Stimulated activated naive CD8-positive, alpha-beta T cell treated with anti-CD3 and anti-CD28 coated beads, Interleukin-15, amount 100 ng/mL, for 72 hours (primary cell): Measurements from ENCODE around the gene MBD6.

Experiments
- ATAC-seq: fragments of 150-1000 bp; cut with Tn5 transposase; 2 replicates; pipeline ENCODE4 v1.10.0; 2021; ENCODE audit warnings: mild to moderate bottlenecking, moderate library complexity
- DNase-seq, 2 donors: peaks; one replicate each; pipeline ENCODE4 v3.0.0; 2021 to 2022
- H3K27ac Mint-ChIP-seq, 2 donors: one replicate each; pipeline ENCODE4 v1.8.0; 2022; ENCODE audit warnings: mild to moderate bottlenecking in 2 of 2, mixed read lengths in 2 of 2, moderate library complexity in 2 of 2
- H3K27me3 Mint-ChIP-seq: one replicate; pipeline ENCODE4 v1.8.0; 2022; ENCODE audit warnings: mixed read lengths
- H3K4me1 Mint-ChIP-seq: one replicate; pipeline ENCODE4 v1.8.0; 2022; ENCODE audit warnings: mild to moderate bottlenecking, mixed read lengths
- H3K4me3 Mint-ChIP-seq, 2 donors: one replicate each; pipeline ENCODE4 v1.8.0; 2022; ENCODE audit warnings: mild to moderate bottlenecking in 2 of 2, mixed read lengths in 2 of 2, moderate library complexity in 1 of 2
- H3K9me3 Mint-ChIP-seq, 2 donors: one replicate each; pipeline ENCODE4 v1.8.0; 2022; ENCODE audit warnings: mixed read lengths in 2 of 2

Gene MBD6

DNA sequence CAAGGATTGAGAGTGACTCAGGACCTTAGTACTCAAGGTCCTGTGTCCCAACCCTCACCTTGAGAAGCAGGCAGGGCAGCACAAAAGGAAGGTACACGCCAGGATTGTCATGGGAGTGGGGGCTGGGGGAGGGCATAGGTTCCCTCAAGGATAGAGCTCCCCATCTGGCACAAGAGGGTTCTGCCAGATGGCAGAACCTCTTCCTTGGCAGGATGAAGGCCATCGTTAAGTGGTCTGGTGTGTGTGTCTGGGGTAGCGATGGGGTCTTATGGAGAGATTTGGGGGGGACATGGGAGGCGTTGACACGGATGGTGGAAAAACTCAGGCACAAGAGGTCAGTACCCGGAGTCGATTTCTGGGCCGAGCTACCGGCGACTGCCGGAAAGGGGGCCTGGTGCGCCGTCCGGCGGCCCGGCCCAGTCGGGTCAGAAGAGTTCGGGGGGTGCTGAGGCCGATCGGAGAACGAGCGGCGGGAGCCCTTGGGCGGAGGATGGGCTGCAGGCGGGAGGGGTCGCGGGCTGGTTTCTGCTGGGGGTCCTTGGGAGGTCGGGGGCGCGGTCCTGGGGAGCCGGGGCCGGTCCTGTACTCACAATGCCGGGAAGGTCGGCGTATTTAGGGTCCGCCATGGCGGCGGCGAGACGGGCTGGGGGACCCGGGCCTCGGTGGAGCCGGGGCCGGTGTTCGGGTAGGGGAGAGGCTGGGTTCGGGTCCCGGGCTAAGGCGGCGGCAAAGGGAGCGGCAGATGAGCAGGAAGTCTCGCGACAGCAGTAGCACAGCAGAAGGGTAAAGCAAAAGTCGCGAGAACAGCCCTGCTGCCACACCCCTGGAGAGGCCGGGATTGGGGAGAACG is 24.0 kb downstream of the MBD6 start, which contains the start of gene DCTN2:
DCTN2 (minus strand) TSS at position 755 of the 850 bp plus-strand sequence; CDS start at position 626, 129 bp downstream.
- ATAC-seq (peak; percentile 97), DNase-seq (peak; percentile 93 to 97)
- H3K9me3 Mint-ChIP-seq = no peaks in the 10 kb centered on the region
- H3K27me3 Mint-ChIP-seq = peaks cover 24% of the 10 kb centered on the region
- peak within 1 kb of the TSS; percentile 98 for H3K27ac Mint-ChIP-seq
- H3K4me1 Mint-ChIP-seq = peaks cover 69% of the 10 kb centered on the region
- peak within 1 kb of the TSS; percentile 92 to 96 for H3K4me3 Mint-ChIP-seq

DNA sequence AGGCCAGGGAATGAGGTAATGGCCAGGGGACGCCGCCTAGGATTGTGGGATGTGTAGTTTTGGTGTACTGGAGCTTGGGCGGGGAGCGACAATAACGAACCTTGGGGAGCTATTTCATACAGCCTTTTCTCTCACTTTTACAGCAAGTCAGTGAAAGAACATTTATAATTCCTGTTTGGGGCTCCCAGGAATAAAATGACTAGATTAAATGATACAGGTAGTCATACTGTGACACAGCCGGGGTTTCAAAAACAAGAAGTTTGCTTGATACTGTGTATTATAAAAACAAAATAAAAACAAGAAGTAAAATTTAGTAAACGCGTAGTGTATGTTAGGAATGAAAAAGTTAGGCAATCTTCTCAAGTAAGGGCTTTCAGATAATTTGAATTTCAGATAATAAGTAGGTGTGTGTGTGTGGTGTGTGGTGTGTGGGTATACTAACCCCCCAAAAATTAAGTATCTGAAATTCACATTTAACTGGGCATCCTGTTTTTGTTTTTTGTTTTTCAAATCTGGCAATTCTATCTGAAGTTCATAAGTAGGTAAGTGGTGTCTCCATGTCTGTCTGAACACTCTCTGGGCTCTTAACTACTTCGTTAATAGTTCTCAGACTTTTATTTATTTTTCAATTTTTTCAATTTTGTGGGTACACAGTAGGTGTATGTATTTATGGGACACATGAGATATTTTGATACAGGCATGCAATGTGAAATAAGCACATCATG is 24.8 kb downstream of the MBD6 start:
- peak overlapping the region; percentile 92 to 96 for H3K4me3 Mint-ChIP-seq
- DNase-seq (no peak), ATAC-seq (no peak)
- H3K9me3 Mint-ChIP-seq = no peaks in the 10 kb centered on the region
- peak overlapping the region; percentile 98 for H3K27ac Mint-ChIP-seq
- peaks cover 24% of the 10 kb centered on the region for H3K27me3 Mint-ChIP-seq
- peaks cover 70% of the 10 kb centered on the region for H3K4me1 Mint-ChIP-seq

DNA sequence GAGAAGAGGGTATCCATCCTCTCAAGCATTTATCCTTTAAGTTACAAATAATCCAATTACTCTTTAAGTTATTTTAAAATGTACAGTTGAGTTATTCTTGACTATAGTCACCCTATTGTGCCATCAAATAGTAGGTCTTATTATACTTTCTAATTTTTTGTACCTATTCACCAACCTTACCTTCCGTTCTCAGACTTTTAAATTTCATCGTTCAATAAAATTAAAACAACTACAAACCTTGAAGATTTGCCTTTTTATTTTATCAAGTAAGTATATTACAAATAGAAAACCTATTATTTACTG is 25.3 kb downstream of the MBD6 start:
- no peak for ATAC-seq
- Mint-ChIP-seq H3K27me3 (peaks cover 24% of the 10 kb centered on the region), H3K4me1 (peaks cover 70% of the 10 kb centered on the region), H3K9me3 (no peaks in the 10 kb centered on the region), H3K27ac (no peak overlapping the region), H3K4me3 (no peak overlapping the region)
- no peak for DNase-seq

DNA sequence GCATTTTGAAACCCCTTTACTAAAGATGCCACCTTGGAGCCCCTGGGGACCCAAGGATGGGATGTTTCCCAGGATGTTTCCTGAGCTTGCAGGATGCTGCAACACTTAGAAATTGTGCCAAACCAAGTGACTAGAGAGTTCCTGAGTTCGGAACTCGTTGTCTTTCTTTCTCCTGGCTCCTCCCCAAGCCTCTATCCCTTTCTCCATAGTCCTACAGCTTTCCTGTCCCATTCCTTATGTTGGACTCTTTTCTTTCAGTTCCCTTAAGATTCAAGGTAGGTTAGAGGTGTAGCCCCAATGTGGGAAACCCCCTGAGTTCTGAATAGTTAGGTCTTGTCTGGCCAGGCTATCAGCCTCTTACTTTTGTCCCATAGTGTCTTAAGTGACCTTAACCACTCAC is 25.9 kb downstream of the MBD6 start:
- DNase-seq (no peak), ATAC-seq (no peak)
- peak overlapping the region in 1 of 2 donors; percentile 55 for H3K27ac Mint-ChIP-seq
- peaks cover 24% of the 10 kb centered on the region for H3K27me3 Mint-ChIP-seq
- H3K4me3 Mint-ChIP-seq = peak overlapping the region in 1 of 2 donors; percentile 25
- no peaks in the 10 kb centered on the region for H3K9me3 Mint-ChIP-seq
- peaks cover 68% of the 10 kb centered on the region for H3K4me1 Mint-ChIP-seq

DNA sequence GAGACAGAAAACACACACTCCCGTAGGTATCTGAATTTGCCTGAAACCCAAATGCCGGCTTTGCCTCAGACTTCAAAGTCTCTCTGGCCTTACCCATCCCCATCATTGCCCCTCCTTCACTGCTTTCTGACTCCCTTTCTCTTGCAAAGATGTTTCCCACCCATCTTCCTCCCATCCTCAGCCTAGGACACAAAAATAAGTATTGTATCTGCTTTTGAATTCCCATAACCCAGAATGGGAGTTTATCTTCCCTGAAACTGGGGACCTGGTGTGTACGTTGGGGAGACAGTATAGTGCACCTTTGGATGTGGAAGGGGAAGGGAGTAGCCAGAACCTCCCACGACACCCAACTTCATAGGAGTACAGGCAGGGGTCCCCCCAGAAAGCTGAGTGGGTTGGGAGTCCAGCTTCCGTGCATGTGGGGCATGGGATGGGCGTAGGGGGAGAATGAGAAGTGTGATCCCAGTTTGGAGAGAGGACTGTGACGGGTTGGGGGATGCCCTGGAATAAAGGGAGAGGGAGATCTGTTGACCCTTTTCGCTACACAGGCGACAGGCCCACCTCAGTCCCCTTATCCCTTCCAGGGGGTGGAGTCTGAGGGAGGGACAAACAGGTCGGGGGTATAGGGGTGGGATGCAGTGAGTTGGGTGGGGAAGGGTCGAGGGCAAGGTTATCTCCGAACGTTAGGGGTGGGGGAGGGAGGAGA is 26.7 kb downstream of the MBD6 start:
- Mint-ChIP-seq H3K4me3 (peak overlapping the region; percentile 88 to 94), H3K27me3 (peaks cover 24% of the 10 kb centered on the region), H3K4me1 (peaks cover 63% of the 10 kb centered on the region), H3K27ac (peak overlapping the region; percentile 34 to 68), H3K9me3 (no peaks in the 10 kb centered on the region)
- ATAC-seq (peak; percentile 16), DNase-seq (no peak)

DNA sequence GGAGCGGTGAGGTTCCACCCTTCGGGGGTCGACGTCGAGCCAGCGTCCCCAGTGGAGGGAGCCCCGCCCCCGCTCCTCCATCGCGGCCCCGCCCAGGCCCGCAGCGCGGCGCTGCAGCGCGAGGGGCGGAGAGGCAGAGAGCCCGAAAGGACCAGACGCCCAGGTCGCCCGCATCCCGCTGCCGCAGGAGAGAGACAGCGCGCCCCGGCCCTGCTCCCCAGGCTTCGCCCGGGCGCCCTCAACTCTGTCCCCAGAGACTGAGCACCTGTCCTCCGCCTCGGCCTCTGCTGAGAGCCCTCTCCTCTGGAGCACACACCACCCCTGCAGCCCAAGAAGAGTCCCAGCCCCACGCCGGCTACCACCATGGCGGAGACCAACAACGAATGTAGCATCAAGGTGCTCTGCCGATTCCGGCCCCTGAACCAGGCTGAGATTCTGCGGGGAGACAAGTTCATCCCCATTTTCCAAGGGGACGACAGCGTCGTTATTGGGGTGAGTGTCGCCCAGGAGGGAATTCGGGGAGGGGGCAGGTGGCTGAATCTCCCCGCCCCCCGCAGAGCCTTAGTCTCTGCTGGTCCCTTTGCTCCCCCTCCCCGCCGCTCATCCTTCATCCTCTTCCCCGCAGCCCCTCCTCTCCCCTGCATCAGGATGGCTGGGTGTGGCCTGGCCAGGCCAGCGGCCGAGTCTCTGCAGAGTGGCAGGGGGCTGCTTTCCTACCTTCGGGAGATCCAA is 27.5 kb downstream of the MBD6 start, which contains the start of gene KIF5A:
KIF5A (plus strand) TSS at position 136 of the 732 bp plus-strand sequence; CDS start at position 364, 228 bp downstream.
- ATAC-seq = peak; percentile 65
- H3K9me3 Mint-ChIP-seq = no peaks in the 10 kb centered on the region
- DNase-seq = peak; percentile 61 to 75
- peaks cover 24% of the 10 kb centered on the region for H3K27me3 Mint-ChIP-seq
- H3K4me1 Mint-ChIP-seq = peaks cover 57% of the 10 kb centered on the region
- peak within 1 kb of the TSS; percentile 55 to 68 for H3K27ac Mint-ChIP-seq
- H3K4me3 Mint-ChIP-seq = peak within 1 kb of the TSS; percentile 88 to 94

DNA sequence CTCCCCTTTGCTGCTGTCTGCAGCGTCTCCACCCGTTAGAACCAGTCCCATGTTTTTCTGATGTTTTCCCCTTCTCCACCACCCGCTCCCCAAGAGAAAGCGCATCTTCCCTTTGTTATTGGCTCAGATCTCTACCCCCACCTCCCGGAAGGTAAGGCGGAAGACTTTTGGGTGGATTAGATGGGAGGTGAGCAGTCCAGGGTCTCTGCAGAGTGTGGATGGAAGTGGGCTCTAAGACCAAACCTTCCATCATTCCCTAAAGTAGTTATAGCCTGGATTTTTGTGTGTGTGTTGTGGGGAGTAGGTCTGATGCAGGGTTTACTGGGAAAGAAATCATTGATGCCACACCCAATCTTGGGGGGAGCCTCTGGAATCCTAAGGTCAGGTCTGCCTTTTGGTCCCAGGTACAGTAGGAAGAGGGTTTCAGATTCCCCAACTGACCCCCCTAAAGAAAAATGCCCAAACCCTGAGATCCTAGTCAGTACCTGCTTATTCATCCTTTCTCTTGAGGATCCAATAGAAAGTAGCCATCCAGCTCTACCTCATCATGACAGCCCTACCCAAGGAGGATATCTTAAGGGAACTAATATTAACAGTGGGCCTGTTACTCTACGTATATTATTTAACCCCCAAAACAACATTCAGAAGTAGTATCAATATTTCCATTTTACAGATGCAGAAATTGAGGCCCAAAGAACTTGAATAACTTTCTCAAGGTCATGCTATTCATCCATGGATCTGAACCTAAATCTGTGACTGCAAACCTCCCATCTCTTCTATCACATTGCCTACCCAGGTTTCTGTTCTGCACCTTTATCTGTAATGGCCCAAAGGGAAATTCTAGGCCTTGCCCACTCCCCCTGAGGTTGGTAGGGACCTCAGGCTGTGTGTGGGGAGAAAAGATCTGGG is 28.3 kb downstream of the MBD6 start:
- Mint-ChIP-seq H3K27me3 (peaks cover 24% of the 10 kb centered on the region), H3K9me3 (no peaks in the 10 kb centered on the region), H3K27ac (peak overlapping the region in 1 of 2 donors; percentile 23), H3K4me3 (peak overlapping the region; percentile 78 to 94), H3K4me1 (peaks cover 49% of the 10 kb centered on the region)
- DNase-seq (no peak), ATAC-seq (no peak)

DNA sequence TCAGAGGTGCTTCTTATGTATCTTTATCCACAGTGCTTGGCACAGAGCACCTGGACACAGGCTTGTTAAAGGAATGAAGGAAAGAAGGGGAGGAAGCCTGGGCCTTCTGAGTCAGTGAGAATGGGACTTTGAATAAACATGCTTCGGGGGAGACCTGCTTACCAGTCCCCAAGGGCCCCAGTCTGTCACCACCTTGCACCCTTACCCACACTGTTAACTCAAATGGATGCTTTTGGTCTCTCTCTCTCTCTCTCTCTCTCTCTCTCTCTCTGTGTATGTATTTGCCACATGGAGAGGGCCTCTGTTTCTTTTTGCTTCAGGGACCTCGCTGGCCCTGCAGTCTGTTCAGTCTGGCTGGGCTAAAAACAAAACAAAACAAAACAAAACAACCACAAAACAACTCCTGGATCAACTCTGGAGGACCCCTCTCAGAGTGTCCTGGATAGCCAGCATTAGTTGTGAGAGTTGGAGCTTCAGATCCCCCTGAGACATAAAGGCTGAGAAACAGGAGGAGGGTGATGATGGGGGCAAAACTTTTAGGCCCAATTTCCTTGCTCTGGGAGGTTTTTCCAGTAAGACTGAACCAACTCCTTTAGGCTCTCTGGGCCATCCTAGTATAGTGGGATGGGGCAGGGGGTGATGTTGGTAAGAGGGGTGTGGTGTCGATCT is 29.1 kb downstream of the MBD6 start:
- no peak for DNase-seq
- peaks cover 24% of the 10 kb centered on the region for H3K27me3 Mint-ChIP-seq
- no peak for ATAC-seq
- peaks cover 43% of the 10 kb centered on the region for H3K4me1 Mint-ChIP-seq
- no peaks in the 10 kb centered on the region for H3K9me3 Mint-ChIP-seq
- no peak overlapping the region for H3K27ac Mint-ChIP-seq
- no peak overlapping the region for H3K4me3 Mint-ChIP-seq

DNA sequence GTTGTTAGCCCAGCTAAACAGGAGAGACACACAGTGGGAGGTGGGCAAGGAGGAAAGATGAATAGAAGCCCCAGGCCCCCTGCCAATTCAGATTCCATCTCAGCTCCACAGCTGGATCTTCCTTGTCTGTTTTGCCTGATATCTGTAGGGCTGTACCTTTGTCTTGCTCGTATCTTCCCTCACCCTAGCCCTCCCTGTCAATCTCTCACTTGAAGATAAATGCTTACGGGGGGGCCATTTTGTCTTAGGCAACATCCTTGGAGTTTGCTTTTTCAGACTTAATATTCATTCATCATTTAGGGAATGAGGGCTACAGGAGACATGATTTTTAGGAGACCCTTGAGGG is 29.7 kb downstream of the MBD6 start:
- DNase-seq (no peak), ATAC-seq (no peak)
- peaks cover 40% of the 10 kb centered on the region for H3K4me1 Mint-ChIP-seq
- H3K27me3 Mint-ChIP-seq = peaks cover 24% of the 10 kb centered on the region
- H3K4me3 Mint-ChIP-seq = no peak overlapping the region
- H3K9me3 Mint-ChIP-seq = no peaks in the 10 kb centered on the region
- no peak overlapping the region for H3K27ac Mint-ChIP-seq

DNA sequence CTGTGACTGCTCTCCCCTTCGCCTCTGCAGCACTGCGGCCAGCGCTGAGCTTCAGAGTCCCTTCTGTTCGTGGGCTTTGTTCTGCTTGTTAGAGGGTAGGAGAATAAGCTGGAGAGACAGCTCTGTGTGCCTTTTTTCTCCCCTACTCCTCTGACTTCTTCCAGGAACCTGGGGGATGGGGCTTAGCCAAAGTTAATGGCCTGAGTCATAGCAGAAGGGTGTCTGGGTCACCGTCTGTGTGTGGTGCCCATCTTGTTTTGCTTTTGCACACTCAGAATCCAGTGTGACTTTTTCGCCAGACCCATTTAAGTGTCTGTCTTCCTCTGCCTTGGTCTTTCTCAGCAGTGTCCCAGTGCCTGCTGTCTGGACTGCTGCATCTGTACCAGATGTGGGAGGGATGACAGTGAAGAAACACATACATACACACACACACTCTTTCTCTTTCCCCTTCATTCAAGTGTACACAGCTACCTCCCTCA is 30.2 kb downstream of the MBD6 start:
- no peaks in the 10 kb centered on the region for H3K9me3 Mint-ChIP-seq
- peaks cover 24% of the 10 kb centered on the region for H3K27me3 Mint-ChIP-seq
- no peak for DNase-seq
- no peak for ATAC-seq
- H3K4me1 Mint-ChIP-seq = peaks cover 35% of the 10 kb centered on the region
- H3K27ac Mint-ChIP-seq = no peak overlapping the region
- no peak overlapping the region for H3K4me3 Mint-ChIP-seq

DNA sequence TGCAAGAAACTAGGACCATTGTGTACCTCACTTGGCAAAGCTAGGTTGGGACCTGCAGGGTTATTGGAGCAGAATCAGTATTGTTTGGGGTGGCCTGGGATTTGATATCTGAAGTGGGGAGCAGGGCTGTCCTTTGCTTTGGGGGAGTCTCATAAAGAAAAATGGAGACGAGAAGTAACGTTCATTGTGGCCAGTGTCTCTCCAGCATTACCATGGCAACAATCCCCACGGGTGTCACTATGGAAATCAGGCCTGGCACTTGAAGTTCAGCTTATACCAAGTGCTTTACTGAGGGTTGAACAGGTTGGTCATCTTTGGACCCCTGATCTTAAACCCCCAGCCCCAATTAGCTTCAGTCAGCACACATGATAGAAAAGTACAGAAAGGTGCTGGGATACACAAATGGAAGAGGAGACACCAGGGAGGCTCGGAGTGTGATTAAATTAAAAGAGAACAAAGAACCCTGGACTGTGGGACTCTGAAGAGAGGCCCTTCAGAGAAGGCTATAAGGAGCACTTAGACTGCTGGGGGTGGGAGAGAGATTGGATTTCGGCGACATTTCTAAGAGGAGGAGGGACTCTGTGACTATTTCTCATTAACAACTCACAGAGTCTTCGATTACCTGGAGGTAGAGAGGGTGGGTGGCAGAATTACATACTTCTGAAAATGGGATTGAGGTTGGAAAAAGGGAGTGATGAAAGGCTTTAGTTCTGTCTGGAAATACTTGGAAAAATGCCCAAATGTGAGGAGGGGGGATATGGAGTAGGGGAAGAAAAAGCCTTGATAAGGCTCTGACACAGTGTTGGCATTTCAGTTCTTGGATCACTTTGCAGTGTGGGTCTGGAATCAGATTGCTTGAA is 30.9 kb downstream of the MBD6 start:
- Mint-ChIP-seq H3K4me1 (peaks cover 32% of the 10 kb centered on the region), H3K27me3 (peaks cover 20% of the 10 kb centered on the region), H3K4me3 (no peak overlapping the region), H3K27ac (no peak overlapping the region), H3K9me3 (no peaks in the 10 kb centered on the region)
- DNase-seq = no peak
- no peak for ATAC-seq

DNA sequence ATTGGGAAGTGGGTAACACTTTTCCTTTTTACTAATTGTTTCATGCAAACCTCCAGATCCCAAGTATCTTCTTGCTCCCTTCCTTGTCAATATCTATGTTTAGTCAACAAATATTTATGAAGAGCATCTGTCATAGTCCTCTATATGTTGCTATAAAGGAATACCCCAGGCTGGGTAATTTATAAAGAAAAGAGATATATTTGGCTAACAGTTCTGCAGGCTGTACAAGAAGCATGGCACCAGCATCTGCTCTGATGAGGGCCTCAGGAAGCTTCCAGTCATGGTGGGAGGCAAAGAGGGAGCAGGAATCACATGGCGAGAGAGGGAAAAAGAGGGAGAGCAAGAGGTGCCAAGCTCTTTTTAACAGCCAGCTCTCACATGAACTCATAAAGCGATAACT is 31.8 kb downstream of the MBD6 start:
- peaks cover 23% of the 10 kb centered on the region for H3K4me1 Mint-ChIP-seq
- no peaks in the 10 kb centered on the region for H3K9me3 Mint-ChIP-seq
- no peak for ATAC-seq
- H3K27ac Mint-ChIP-seq = no peak overlapping the region
- no peak for DNase-seq
- H3K27me3 Mint-ChIP-seq = peaks cover 12% of the 10 kb centered on the region
- no peak overlapping the region for H3K4me3 Mint-ChIP-seq

DNA sequence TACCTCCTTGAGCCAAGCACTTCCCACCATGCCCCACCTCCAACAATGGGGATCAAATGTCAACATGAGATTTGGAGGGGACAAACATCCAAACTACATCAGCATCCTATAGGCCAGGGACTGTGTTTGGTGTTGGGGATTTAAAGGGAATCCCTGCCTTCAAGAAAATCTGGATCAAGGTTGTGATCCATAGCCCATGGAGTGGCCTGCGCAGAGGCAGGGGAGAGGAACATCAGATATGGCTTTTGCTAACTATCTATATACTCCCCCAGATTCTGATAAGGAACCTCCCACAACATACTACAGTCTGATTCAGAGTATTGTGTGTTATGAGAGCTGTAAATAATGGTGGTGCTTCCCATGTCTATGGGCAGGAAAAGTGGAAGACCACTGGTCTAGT is 32.3 kb downstream of the MBD6 start:
- ATAC-seq (no peak), DNase-seq (no peak)
- Mint-ChIP-seq H3K27me3 (peaks cover 11% of the 10 kb centered on the region), H3K4me1 (peaks cover 18% of the 10 kb centered on the region), H3K27ac (no peak overlapping the region), H3K4me3 (no peak overlapping the region), H3K9me3 (no peaks in the 10 kb centered on the region)
